ENCODE data around the gene EGFLAM. TPM values are rescaled to one million over a fixed set of nuclear protein-coding genes. Genes with fewer than 3 reads are reported as not detected.

Gene EGFLAM
- total and polyA plus RNA-seq, 11 donors = 4.7 to 19.4 (median 8.0) TPM

GRCh38 chr5:38384396-38384795 is 126.0 kb downstream of the EGFLAM start:
- ATAC-seq = no peak
- H3K4me1 ChIP-seq = peaks cover 0 to 2% (median 0%) of the 10 kb centered on the region in 12 donors
- intact Hi-C loops (cut with DNase I) = no loop called here
- H3K4me3 ChIP-seq = no peak overlapping the region
- H3K27me3 ChIP-seq = no peaks in the 10 kb centered on the region
- WGBS, 4 donors = 67 to 82% (median 76%) methylated on average over 3 of the region's 3 CpGs
- TF ChIP-seq POLR2A (IDR thresholded peaks at IDR 0.05) (no peak), CTCF (IDR thresholded peaks at IDR 0.05) (no peak)
- H3K9me3 ChIP-seq = no peaks in the 10 kb centered on the region
- no peak for DNase-seq
- H3K36me3 ChIP-seq = no peaks in the 10 kb centered on the region
- H3K27ac ChIP-seq = no peak overlapping the region

- no peak overlapping the region for H3K27ac ChIP-seq
- H3K4me3 ChIP-seq = no peak overlapping the region
- 69 to 77% (median 74%) methylated on average over 2 of the region's 2 CpGs for WGBS, 4 donors
- intact Hi-C loops (cut with DNase I) = no loop called here
- H3K27me3 ChIP-seq = peaks cover 0 to 4% (median 0%) of the 10 kb centered on the region in 9 donors
- peaks cover 0 to 2% (median 0%) of the 10 kb centered on the region in 12 donors for H3K4me1 ChIP-seq
- no peaks in the 10 kb centered on the region for H3K36me3 ChIP-seq
- no peak for DNase-seq
- no peak for ATAC-seq
- no peak for TF ChIP-seq CTCF (IDR thresholded peaks at IDR 0.05)
- TF ChIP-seq POLR2A (IDR thresholded peaks at IDR 0.05) = no peak
- no peaks in the 10 kb centered on the region for H3K9me3 ChIP-seq
Observed at GRCh38 chr5:38387161-38387560, 128.8 kb downstream of the EGFLAM start.

- TF ChIP-seq POLR2A (IDR thresholded peaks at IDR 0.05) = no peak
- no peak for TF ChIP-seq CTCF (IDR thresholded peaks at IDR 0.05)
Observed at GRCh38 chr5:38393636-38394035, 135.3 kb downstream of the EGFLAM start.

GRCh38 chr5:38396766-38397165 is 138.4 kb downstream of the EGFLAM start:
- DNase-seq (no peak), ATAC-seq (no peak)
- intact Hi-C loops (cut with DNase I) = no loop called here
- Histone ChIP-seq H3K27ac (no peak overlapping the region), H3K9me3 (no peaks in the 10 kb centered on the region), H3K4me1 (no peaks in the 10 kb centered on the region), H3K36me3 (no peaks in the 10 kb centered on the region), H3K27me3 (peaks cover 0 to 7% (median under 1%) of the 10 kb centered on the region in 9 donors), H3K4me3 (no peak overlapping the region)
- TF ChIP-seq POLR2A (IDR thresholded peaks at IDR 0.05) = no peak
- TF ChIP-seq CTCF (IDR thresholded peaks at IDR 0.05) = no peak
- 38 to 55% (median 41%) methylated on average over 6 of the region's 6 CpGs for WGBS, 4 donors

More at GRCh38 chr5:38393636-38394035, 135.3 kb downstream of the EGFLAM start:
- intact Hi-C loops (cut with DNase I) = no loop called here
- Histone ChIP-seq H3K4me1 (no peaks in the 10 kb centered on the region), H3K27me3 (peaks cover 0 to 5% (median 0%) of the 10 kb centered on the region in 9 donors), H3K4me3 (no peak overlapping the region), H3K27ac (no peak overlapping the region), H3K36me3 (no peaks in the 10 kb centered on the region), H3K9me3 (no peaks in the 10 kb centered on the region)
- DNase-seq (no peak), ATAC-seq (no peak)
- WGBS, 4 donors = 90 to 95% (median 94%) methylated on average over 13 to 15 of the region's 15 CpGs

Measured in heart left ventricle (tissue), 16 donors.